Activated naive CD8-positive, alpha-beta T cell treated with anti-CD3 and anti-CD28 coated beads, Interleukin-2, amount 50 U/mL, for 16 hours (primary cell): ENCODE data around the gene C1QB.
A peak's percentile ranks its signal among the peaks of the same experiment; 100 is the strongest.

ENCODE experiments used
- DNase-seq: peaks from one replicate; pipeline ENCODE4 v3.0.0-alpha.2; 2020; ENCODE audit warnings: low read depth, low spot score

Gene C1QB

DNA sequence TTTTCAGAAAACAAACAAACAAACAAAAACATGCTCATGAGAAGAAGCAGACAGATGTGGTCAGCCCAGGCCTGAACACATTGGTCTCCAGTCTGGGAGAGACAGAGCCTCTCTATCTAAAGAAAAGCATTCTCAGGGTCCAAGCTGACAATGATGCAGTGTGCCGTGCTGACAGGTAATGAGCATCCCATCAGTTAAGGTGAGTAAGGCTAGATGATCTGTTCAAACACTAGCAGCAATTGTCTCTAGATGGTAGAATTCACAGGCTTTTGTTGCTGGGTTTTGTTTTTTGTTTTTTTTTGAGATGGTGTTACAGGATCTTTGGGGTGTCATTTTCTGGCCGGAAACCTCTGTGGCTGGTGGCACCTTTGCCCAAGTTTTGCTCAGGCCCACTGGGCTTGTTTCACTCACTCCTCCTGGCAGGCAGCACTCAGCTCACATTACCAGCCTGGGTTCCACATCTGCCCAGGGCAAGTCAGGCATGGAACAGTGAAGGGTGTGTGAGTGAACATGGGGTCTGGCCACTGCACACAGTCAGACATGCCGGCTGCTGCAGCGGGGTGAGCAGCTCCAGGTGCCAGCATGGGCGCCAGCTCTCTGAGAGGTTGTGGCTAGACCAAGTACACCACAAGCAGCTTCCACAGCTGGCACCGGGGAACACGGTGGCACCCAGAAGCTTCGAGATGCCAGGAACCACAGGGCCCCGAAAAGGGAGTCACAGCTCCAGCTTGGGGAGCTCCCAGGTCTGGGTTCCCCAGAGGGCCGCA, 19.2 kb upstream of the C1QB start:
- no peak for DNase-seq

DNA sequence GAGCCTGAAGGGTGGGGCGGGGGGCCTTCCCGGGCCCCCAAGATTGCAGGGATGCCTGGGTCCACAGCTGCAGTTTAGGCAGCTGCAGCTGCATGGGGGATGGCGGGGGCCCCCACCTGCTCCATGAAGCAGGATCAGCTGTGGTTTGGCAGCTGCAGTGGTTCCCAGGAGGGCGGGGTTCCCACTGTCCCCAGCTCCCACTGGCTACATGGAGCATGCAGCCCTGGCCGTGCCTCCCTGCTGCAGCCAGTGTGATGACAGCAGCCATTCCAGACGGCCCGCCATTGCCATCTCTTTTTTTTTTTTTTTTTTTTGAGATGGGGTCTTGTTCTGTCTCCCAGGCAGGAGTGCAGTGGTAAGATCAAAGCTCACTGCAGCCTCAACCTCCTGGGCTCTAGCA, 17.6 kb upstream of the C1QB start:
- DNase-seq = no peak

DNA sequence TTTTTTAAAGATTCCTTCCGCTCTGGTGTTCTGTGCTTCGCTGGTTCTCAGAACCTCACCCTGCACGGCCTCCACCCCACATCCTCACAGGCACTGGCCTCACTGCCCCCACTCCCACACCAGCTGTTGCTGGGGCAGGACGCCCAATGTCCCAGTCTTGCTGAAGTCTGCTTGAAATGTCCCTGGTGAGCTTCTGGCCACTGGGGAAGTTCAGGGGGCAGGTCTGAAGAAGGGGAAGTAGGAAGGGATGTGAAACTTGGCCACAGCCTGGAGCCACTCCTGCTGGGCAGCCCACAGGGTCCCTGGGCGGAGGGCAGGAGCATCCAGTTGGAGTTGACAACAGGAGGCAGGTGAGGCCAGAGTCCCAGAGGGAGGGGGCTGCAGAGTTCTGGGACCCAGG, 16.7 kb upstream of the C1QB start, which contains the start of gene C1QA:
Gene C1QA, plus strand, starts transcription at position 276 of the 400 bp plus-strand sequence. CDS start 989 bp downstream, outside the sequence.
- no peak for DNase-seq

DNA sequence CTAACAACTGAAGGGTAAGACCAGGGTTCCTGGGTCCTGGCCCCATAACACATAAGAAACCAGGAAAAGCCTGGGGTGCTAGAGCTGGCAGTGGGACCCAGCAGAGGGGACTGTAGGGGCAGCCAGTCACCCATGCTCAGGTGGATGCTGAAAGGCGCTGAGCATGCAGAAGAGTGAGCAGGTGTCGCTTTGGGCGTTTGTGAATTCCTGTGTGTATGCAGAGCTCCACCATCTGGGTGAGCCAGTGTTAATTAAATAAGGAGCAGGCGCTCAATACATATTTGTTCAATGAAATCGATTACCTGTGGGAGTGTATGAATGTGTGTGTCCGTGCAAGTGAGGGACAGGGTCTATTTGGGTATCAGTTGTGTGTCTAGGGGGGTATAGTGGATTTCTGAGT, 16.1 kb upstream of the C1QB start:
- no peak for DNase-seq

DNA sequence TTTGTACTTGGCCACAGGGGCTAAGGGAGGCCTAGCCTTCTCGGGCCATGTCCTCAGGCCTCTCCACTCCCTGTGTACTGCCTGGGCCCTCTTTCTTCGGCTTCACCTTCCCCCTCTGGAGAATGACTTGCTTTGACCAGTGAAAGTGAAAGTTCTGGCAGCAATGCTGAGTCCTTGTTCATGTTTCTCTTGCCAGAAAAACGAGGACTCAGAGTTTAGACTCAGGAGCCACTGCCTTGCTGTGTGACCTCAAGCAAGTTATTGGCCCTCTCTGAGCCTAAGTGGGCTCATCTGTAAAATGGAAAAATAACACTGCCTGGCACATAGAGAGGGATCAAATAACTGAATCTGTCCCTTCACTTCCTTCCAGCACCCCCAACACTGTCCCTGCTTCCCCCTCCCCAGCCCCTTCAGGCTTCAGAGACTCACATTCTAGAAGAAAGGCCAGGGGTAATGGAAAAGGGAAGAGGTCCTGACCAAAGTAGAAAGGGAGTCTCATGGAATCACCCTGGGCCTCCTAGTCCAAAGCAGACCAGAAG, 15.1 kb upstream of the C1QB start:
- DNase-seq = no peak

DNA sequence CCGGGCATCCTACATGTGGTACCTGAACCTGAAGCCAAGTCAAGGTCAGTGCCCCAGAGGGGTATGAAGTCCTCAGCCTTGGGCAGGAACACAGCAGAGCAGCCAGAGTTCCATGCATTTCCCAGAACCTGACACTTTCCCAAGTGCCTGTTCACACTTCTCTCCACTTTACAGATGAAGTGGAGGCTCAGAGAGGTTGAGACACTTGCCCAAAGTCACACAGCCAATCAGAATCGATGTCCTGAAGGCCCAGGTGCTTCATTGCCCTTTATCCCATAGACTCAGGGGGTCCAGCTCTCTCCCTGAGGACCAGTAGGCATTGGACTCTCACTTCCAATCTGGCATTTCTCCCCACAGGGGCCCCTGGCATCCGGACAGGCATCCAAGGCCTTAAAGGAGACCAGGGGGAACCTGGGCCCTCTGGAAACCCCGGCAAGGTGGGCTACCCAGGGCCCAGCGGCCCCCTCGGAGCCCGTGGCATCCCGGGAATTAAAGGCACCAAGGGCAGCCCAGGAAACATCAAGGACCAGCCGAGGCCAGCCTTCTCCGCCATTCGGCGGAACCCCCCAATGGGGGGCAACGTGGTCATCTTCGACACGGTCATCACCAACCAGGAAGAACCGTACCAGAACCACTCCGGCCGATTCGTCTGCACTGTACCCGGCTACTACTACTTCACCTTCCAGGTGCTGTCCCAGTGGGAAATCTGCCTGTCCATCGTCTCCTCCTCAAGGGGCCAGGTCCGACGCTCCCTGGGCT, 14.4 kb upstream of the C1QB start:
- DNase-seq = no peak

DNA sequence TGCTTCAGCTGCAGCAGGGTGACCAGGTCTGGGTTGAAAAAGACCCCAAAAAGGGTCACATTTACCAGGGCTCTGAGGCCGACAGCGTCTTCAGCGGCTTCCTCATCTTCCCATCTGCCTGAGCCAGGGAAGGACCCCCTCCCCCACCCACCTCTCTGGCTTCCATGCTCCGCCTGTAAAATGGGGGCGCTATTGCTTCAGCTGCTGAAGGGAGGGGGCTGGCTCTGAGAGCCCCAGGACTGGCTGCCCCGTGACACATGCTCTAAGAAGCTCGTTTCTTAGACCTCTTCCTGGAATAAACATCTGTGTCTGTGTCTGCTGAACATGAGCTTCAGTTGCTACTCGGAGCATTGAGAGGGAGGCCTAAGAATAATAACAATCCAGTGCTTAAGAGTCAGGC, 13.8 kb upstream of the C1QB start:
- DNase-seq = no peak

DNA sequence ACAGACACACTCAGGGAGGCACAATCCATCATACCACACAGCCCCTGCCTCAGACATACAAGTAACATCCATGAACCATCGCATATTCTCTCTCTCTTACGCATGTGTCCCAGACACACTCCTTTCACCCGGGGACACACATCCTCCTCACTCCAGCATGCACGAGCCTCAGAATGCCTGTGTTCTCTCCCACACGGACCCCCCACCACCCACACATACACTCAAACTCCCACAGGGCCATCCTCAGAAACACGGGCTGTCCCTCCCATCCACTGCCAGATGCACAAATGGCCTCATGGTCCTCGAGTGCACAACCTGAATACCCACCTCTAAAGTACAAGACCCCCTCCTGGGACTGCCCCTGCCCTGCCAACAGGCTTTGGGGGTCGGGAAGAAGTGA, 11.8 kb upstream of the C1QB start:
- DNase-seq = no peak

DNA sequence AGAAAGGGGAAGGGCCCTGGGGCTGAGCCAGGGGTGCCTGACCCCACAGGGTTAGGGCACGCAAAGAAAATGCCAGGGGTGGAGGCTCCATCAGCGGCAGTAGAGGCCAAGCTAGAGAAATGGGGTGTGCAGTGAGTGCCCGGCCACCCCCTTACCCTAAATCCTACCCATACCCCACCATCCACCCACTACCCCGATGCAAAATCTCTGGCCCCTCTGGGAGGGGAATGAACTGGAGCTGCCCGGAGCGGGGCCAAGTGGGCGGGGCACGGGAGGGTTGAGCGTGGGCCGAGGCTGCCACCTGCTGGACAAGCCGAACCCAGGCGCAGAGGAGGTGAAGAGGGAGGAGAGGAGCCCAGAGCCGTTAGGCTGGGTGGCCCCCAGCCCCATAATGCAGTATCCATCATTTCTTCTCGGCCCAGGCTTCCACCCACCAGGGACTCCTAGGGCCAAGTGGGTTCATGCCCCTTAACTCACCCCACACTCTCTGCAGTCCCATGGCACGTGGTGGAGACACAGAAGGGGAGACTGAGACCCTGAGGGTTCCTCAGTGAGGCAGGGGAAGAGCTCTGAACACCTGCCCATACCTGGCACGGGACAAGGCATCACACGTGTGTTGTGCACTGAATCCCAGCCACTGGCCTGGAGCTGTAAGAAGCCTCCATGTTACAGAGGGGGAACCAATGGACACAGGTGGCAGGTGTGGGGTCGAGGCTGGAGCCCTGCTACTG, 11.0 kb upstream of the C1QB start:
- peak; percentile 32 for DNase-seq

DNA sequence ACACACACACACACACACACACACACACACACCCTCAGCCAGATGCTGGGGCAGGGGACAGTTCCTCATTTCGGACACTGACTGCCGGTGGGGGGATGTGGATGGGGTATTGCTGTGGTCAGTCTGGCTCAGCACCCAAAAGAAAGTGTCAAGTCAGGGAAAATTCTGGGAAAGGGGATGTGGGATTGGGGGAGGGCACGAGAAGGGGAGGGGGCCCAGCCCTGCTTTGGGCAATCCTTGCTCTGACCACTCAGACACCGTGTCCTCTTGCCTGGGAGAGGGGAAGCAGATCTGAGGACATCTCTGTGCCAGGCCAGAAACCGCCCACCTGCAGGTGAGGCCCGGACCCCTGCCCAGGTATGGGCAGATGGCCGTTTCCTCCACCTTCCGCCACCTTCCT, 9.7 kb upstream of the C1QB start, which contains the start of gene C1QC:
Gene C1QC, plus strand, starts transcription at position 253 of the 400 bp plus-strand sequence. CDS start 391 bp downstream, outside the sequence.
- no peak for DNase-seq

DNA sequence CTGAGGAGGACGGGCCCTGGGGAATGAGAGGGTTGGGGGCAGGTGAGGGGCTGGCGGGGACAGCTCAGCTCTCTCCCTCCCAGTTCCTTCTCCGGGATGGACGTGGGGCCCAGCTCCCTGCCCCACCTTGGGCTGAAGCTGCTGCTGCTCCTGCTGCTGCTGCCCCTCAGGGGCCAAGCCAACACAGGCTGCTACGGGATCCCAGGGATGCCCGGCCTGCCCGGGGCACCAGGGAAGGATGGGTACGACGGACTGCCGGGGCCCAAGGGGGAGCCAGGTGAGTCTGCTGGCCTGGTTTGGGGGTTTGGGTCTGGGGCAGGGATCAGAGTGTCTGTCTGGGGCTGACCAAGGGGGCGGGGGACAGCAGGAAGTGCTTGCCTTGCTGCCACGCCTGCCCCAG, 9.1 kb upstream of the C1QB start:
- DNase-seq = no peak

DNA sequence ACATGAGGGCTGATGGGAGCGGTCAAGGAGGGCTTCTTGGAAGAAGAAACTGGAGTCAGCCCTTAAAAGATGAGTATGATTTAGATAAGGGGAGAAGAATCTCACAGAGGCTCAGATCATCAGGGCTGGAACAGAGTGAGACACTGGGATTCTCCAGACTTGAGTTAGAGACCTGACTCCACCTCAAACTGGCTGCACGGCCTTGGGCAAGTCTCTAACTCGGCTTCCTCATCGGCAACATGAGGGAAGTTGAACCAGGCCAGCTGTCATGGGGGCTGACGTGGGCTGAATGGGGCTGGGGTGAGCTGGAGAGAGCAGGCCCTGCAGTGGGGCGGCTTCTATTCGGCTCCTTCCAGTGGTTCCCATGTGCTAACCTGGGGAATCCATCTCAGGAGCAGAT, 7.1 kb upstream of the C1QB start:
- no peak for DNase-seq

DNA sequence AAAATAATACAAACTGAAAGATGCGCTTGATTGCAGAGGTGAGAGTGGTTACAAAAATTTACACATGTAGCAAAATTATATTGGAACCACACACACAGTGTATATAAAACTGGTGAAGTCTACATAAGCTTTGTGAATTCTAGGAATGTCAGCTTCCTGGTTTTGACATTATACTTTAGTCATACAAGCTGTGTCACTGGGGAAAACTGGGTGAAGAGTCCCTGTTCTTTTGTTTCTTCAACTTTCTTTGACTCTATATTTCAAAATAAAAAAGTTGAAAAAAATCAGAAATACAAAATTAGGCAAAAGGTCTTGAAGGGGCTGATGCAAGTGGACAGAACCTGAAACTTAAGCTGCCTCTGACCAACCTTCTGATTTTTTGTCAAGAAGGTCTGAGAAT, 6.7 kb upstream of the C1QB start:
- no peak for DNase-seq

DNA sequence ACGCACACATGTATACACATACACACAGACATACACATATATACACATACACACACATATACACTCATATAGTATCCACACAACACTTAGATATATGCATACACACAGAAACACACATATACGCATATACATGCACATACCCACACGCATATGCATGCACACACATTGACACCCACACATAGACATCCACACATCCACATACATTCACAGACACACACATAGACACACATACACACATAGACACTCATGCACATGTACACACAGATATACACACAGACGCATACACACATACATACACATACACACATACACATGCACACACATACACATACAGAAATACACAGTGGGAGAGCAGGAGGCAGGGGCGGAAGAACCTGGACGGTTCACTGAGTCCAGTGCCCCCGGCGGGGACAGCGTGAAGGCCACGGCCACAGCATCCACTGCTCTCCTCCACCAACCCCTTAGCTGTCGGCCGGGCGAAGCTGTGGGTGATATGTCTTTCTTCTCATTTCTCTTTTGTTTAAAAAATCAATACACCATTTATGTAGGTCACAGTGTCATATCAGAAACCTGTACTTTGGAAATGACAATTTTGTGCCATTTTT, 2.8 kb upstream of the C1QB start:
- no peak for DNase-seq

DNA sequence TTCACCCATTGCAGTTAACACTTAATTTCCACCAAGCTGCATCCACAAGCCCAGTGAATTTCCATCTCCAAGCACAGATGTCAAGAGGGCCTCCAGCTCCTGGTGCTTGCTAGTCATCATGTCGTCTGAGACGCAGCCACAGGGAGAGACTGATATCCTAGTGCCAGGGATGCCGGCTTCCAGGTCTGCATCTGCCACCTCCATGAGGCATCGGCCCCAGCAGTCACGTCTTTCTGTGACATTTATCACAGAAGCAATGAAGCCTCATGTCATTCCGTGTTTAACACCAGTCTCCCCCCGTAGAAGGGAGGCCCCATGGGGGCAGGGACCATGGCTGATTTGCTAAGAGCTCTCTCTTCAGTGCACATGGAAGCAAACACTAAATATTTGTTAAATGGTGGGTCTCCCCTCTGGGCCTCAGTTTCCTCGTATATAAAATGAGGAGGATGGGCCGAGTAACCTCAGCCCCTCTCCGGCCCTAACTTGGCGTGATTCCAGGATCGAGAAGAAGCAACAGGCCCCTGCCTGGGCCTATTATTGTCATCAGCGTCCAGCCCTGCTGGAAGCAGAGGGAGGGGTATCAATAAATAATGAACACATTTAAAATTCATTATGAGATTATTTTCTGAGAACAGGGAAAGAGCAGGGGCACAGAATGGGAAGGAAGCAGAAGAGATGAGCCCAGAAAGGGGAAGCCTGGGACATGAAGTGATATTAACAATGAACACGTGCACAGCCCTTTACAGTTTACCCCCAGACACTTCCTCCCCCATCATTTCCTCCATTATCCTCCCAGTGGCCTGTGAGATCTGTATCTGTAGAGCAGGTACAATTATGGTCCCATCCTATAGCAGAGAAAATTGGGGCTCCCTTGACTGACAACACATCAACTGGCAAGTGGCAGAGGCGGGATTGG, 837 bp upstream of the C1QB start:
- no peak for DNase-seq

DNA sequence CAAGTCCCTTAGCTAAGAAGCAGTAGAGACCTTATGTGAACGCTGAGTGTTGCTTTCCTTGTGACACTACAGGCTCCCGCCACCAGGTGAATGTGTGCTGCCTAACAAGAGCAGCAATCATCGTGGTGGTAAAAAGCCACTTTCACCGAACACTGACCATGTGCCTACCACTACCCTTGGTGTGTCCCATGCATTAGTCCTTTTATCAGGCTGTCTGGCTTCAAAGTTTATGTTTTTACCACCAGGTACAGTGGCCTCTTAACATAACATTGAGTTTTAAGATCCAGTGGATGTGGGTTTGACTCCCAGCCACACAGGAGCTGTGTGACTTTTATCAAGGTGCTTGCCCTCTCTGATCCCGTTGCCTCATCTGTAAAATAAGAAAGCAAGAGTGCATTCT, 1.7 kb downstream of the C1QB start:
- DNase-seq = no peak

DNA sequence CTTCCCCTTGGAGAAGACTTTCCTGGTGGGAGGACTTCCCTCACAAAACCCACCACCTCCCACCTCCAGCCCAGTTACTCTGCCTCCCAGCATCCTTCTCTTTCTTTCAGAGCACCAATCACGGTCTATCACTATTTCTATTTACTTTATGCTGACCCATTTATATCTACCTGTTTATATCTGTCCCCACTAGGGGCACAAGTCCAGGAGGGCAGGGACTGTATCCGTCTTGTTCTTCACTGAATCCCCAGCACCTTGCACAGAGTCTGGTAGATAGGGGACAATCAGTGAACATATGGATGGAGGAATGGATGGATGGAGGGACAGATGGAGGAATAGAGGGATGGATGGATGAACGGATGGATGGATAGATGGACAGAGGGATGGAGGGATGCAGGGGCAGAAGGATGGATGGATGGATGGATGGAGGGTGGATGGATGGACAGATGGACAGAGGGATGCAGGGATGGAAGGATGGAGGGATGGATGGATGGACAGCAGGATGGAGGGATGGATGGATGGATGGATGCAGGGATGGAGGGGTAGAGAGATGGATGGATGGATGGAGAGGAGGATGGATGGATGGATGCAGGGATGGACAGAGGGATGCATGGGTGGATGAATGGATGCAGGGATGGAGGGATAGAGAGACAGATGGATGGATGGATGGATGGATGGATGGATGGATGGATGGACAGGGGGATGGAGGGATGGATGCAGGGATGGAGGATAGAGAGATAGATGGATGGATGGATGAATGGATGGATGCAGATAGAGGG, 5.5 kb downstream of the C1QB start:
- DNase-seq = no peak

DNA sequence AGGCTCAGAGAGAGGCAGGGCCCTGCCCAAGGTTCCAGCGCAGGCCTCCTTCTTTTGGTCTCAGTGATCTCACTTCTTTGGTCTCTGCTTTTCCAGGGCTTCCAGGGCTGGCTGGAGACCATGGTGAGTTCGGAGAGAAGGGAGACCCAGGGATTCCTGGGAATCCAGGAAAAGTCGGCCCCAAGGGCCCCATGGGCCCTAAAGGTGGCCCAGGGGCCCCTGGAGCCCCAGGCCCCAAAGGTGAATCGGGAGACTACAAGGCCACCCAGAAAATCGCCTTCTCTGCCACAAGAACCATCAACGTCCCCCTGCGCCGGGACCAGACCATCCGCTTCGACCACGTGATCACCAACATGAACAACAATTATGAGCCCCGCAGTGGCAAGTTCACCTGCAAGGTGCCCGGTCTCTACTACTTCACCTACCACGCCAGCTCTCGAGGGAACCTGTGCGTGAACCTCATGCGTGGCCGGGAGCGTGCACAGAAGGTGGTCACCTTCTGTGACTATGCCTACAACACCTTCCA, 7.7 kb downstream of the C1QB start:
- DNase-seq = no peak

DNA sequence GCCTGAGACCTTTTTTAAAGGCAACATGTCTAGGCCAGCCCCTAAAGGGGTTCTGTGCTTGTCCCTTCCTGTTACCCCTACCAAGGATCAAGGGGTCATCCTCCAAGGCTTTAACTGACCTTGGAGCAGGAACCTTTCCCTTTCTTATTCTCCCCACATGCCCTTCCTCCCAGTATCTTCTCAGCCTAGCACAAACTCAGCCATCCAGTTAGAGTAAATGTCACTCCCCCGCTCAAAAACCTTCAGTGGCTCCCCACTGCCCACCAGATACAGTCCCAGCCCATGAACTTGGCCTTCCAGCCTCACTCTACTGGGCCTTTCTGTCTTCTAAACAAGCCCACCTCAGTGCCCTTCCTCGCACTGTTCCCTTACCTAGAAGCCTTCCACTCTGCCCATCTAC, 8.8 kb downstream of the C1QB start:
- DNase-seq = no peak

DNA sequence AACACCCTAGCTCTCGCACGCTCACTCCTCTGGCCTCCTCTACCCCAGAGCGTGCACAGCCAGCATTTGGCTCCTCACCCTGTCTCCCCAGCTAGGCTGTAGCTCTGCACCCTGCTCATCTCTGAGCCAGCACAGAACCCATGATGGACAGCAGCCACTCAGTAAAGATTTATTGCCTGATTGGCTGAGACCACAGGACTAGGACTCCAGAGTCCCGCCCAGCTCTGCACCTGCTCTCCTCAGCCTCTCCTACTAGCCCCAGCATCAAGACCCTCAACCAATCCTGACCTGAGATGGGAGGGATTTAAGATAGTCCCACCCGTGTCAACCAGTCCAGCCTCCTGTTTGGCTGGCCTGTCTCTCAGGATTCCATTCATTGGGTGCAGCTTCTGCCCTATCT, 9.3 kb downstream of the C1QB start:
- DNase-seq = no peak
